Glomerular visceral epithelial cell (primary cell): ENCODE measurements around the gene INF2.

ENCODE experiments used
- DNase-seq: peaks from one replicate; pipeline ENCODE4 v3.0.0-alpha.2; 2016; ENCODE audit errors: extremely low spot score

INF2 gene

GRCh38 chr14:104702673-104703072, 13.3 kb downstream of the INF2 start:
- DNase-seq = no peak

- no peak for DNase-seq
These were observed 13.9 kb downstream of the INF2 start for GRCh38 chr14:104703269-104703668.

GRCh38 chr14:104704252-104704651, 14.8 kb downstream of the INF2 start:
- DNase-seq = no peak

- no peak for DNase-seq
These were observed 16.1 kb downstream of the INF2 start for GRCh38 chr14:104705340-104706047.

GRCh38 chr14:104706733-104707607, 17.6 kb downstream of the INF2 start:
- no peak for DNase-seq

- DNase-seq = no peak
These were observed 18.5 kb downstream of the INF2 start for GRCh38 chr14:104707608-104708595.

- peak; percentile 76 for DNase-seq
These were observed 19.3 kb downstream of the INF2 start for GRCh38 chr14:104708606-104709268.

GRCh38 chr14:104709387-104710039, 20.1 kb downstream of the INF2 start:
- no peak for DNase-seq

GRCh38 chr14:104710071-104710735, 20.8 kb downstream of the INF2 start:
- no peak for DNase-seq

GRCh38 chr14:104712881-104713734, 23.7 kb downstream of the INF2 start:
- no peak for DNase-seq

GRCh38 chr14:104714066-104714465, 24.6 kb downstream of the INF2 start:
- no peak for DNase-seq

GRCh38 chr14:104714681-104715080, 25.3 kb downstream of the INF2 start:
- DNase-seq = no peak

GRCh38 chr14:104715416-104715815, 26.0 kb downstream of the INF2 start:
- no peak for DNase-seq

- no peak for DNase-seq
These were observed 26.5 kb downstream of the INF2 start for GRCh38 chr14:104715871-104716270.

- no peak for DNase-seq
These were observed 27.7 kb downstream of the INF2 start for GRCh38 chr14:104717137-104717536.

GRCh38 chr14:104717646-104718045, 28.2 kb downstream of the INF2 start:
- DNase-seq = no peak

GRCh38 chr14:104718147-104718546, 28.7 kb downstream of the INF2 start:
- DNase-seq = no peak

- no peak for DNase-seq
These were observed 29.5 kb downstream of the INF2 start for GRCh38 chr14:104718871-104719270.

- no peak for DNase-seq
These were observed 29.9 kb downstream of the INF2 start for GRCh38 chr14:104719343-104719742.
